HUES48 (cell line): ENCODE data around the gene IGSF10.
"Not testable (repeated sequence)": the region's sequence is repeated elsewhere in the genome, so short reads cannot be mapped to it uniquely, and the experiment has no call there.

Source experiments
- H3K27ac ChIP-seq: one replicate; pipeline ENCODE4 v1.7.0; 2013; ENCODE audit warnings: low read depth, low read length, inconsistent platforms
- H3K27me3 ChIP-seq: 2 replicates; pipeline ENCODE4 v1.6.1; 2013; ENCODE audit warnings: mild to moderate bottlenecking, low read length; ENCODE audit not compliant: control insufficient read depth, insufficient read depth
- H3K36me3 ChIP-seq: 2 replicates; pipeline ENCODE4 v1.6.1; 2013; ENCODE audit warnings: low read length; ENCODE audit not compliant: control insufficient read depth, insufficient read depth
- H3K4me1 ChIP-seq: 2 replicates; pipeline ENCODE4 v1.6.1; 2013; ENCODE audit warnings: mild to moderate bottlenecking, low read length; ENCODE audit not compliant: control insufficient read depth, insufficient read depth
- H3K4me3 ChIP-seq: 2 replicates; pipeline ENCODE4 v1.5.1; 2013; ENCODE audit warnings: mild to moderate bottlenecking, low read depth, low read length
- H3K9ac ChIP-seq: 2 replicates; pipeline ENCODE4 v1.6.1; 2013; ENCODE audit warnings: mild to moderate bottlenecking, low read depth, low read length, moderate library complexity
- H3K9me3 ChIP-seq: 2 replicates; pipeline ENCODE4 v1.6.1; 2013; ENCODE audit warnings: low read length; ENCODE audit not compliant: control insufficient read depth, insufficient read depth

Gene IGSF10, protein sequence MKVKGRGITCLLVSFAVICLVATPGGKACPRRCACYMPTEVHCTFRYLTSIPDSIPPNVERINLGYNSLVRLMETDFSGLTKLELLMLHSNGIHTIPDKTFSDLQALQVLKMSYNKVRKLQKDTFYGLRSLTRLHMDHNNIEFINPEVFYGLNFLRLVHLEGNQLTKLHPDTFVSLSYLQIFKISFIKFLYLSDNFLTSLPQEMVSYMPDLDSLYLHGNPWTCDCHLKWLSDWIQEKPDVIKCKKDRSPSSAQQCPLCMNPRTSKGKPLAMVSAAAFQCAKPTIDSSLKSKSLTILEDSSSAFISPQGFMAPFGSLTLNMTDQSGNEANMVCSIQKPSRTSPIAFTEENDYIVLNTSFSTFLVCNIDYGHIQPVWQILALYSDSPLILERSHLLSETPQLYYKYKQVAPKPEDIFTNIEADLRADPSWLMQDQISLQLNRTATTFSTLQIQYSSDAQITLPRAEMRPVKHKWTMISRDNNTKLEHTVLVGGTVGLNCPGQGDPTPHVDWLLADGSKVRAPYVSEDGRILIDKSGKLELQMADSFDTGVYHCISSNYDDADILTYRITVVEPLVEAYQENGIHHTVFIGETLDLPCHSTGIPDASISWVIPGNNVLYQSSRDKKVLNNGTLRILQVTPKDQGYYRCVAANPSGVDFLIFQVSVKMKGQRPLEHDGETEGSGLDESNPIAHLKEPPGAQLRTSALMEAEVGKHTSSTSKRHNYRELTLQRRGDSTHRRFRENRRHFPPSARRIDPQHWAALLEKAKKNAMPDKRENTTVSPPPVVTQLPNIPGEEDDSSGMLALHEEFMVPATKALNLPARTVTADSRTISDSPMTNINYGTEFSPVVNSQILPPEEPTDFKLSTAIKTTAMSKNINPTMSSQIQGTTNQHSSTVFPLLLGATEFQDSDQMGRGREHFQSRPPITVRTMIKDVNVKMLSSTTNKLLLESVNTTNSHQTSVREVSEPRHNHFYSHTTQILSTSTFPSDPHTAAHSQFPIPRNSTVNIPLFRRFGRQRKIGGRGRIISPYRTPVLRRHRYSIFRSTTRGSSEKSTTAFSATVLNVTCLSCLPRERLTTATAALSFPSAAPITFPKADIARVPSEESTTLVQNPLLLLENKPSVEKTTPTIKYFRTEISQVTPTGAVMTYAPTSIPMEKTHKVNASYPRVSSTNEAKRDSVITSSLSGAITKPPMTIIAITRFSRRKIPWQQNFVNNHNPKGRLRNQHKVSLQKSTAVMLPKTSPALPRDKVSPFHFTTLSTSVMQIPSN (N-terminal part only)

DNA sequence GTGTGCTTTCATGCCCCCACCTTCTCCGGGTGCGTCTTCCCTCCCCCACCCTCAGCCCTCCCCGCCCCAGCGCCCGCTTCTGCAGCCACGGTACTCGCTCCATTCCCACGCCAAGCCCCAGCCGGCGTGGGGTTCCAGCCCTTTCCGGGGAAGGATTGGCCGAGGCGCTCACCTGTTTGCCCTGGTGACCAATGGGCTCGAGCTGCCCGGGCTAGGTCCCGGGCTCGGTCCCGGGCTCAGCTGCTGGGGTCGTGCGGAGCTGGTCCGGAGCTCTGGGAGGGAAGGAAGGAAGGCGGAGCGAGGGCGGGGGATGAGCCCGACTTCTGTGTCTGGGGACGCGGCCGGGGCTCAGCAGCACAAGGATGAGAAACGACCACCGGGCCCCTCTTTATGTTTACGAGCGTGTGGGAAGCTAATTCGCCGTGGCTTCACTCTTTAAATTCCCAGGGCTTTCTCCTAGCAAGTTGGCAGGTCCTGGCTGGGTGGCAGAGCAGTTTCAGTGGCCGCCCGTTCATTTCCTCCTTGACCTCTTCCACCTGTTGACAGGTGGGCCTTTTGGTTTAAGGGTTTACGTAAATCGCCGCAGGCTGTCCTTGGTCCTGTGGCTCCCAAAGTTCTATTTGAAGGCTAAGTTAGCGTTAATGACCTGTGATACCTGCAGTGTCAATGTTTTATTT is at the start of gene IGSF10:
Gene IGSF10 (minus strand): TSS at position 288 of the 677 bp plus-strand sequence. CDS start 2,352 bp downstream, outside the sequence.
- no peak within 1 kb of the TSS for H3K27ac ChIP-seq
- H3K9ac ChIP-seq = no peak within 1 kb of the TSS
- H3K36me3 ChIP-seq = no peaks in the 10 kb centered on the region

DNA sequence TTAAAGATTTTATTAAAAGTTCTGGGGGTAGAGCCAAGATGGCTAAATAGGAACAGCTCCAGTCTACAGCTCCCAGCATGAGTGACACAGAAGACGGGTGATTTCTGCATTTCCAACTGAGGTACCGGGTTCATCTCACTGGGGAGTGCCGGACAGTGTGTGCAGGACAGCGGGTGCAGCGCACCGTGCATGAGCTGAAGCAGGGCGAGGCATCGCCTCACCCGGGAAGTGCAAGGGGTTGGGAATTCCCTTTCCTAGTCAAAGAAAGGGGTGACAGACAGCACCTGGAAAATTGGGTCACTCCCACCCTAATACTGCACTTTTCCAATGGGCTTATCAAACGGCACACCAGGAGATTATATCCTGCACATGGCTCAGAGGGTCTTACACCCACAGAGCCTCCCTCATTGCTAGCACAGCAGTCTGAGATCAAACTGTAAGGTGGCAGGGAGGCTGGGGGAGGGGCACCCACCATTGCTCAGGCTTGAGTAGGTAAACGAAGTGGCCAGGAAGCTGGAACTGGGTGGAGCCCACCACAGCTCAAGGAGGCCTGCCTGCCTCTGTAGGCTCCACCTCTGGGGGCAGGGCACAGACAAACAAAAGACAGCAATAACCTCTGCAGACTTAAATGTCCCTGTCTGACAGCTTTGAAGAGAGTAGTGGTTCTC is 48.7 kb upstream of the IGSF10 start:
- not testable (repeated sequence) for H3K4me1 ChIP-seq, H3K27ac ChIP-seq, H3K9ac ChIP-seq, H3K9me3 ChIP-seq, H3K27me3 ChIP-seq, H3K4me3 ChIP-seq, H3K36me3 ChIP-seq

More for the DNA sequence above, at the start of gene IGSF10:
- peaks cover 13% of the 10 kb centered on the region; the same call in 1 of the 2 replicates for H3K27me3 ChIP-seq
- peaks cover 9% of the 10 kb centered on the region for H3K4me1 ChIP-seq
- H3K9me3 ChIP-seq = no peaks in the 10 kb centered on the region
- peak within 1 kb of the TSS; percentile 70 for H3K4me3 ChIP-seq

DNA sequence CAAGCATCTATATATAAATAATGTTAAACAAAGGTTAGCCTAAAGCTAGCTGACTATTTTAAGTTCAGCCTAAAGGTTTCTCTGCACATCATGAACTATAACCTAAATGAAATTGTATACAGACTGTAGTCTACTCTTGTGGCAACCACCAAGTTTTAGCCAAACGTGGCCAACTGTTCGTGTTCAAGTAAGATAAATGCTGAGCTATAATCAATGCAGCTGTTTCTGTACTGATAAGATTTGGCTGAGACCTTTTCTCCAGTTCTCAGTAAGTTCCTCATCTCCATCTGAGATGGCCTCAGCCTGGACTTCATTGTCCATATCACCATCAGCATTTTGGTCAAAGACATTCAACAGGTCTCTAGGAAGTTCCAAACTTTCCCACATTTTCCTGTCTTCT is 43.7 kb upstream of the IGSF10 start:
- no peaks in the 10 kb centered on the region for H3K27me3 ChIP-seq
- H3K4me3 ChIP-seq = no peak overlapping the region
- no peaks in the 10 kb centered on the region for H3K36me3 ChIP-seq
- no peak overlapping the region for H3K27ac ChIP-seq
- no peak overlapping the region for H3K9ac ChIP-seq
- H3K9me3 ChIP-seq = 0 out of 2 replicates have a peak, but pooled peaks cover 5% of the 10 kb centered on the region
- H3K4me1 ChIP-seq = peaks cover 20% of the 10 kb centered on the region

DNA sequence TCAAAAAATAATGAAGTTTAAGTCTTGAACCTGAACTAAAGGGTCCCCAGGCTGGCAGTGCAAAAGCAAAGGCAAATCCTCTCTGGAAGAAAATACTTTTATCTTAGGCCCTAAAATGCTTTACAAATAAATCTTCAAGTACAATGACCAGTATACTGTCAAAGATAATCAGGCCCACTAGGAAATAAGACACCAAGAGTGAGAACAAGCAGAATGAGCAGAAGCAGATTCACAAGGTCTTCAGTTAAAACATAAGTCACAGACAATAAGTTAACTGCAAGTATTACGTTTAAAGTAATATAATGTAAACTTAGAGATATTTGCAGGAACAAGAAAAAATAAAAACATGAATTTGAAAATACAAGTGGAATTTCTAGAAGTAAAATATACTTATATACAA is 42.2 kb upstream of the IGSF10 start:
- Histone ChIP-seq H3K4me3 (no peak overlapping the region), H3K27ac (no peak overlapping the region), H3K36me3 (no peaks in the 10 kb centered on the region), H3K4me1 (peaks cover 24% of the 10 kb centered on the region), H3K27me3 (no peaks in the 10 kb centered on the region), H3K9me3 (no peaks in the 10 kb centered on the region), H3K9ac (no peak overlapping the region)

DNA sequence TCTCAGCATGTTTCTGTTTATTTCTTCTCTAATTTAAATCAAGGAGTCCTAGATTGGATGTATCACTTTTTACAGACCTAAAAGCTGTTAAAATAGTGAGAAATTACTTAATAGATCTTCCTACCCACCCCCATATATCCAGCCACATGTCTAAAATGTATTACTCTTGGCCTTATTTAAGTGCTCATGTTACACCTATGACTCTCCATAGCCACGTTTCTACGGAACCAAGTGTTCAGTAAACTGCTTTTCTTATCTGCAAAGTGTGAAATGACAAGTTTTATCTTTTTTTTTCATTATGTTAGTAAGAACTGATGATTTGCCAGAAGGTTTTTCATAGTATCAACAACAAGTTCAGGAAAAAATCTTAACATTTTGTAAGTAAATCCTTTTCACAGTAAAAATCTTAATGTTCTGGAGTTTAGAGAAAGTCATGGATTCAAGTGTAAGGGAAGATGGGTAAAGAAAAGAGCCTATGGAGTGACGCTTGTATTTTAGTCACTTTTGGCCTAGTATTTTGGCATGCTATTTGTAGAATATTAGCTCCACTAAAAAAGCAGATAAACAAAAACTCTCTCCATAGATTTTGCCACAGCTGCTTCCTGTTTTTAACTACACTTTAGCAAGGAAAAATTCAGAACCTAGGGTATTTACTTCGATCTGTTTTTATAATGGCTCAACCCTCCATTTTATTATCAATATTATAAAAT is 41.2 kb upstream of the IGSF10 start:
- H3K9ac ChIP-seq = no peak overlapping the region
- H3K4me1 ChIP-seq = peaks cover 24% of the 10 kb centered on the region
- H3K27me3 ChIP-seq = no peaks in the 10 kb centered on the region
- H3K36me3 ChIP-seq = no peaks in the 10 kb centered on the region
- no peak overlapping the region for H3K4me3 ChIP-seq
- H3K27ac ChIP-seq = no peak overlapping the region
- H3K9me3 ChIP-seq = no peaks in the 10 kb centered on the region

DNA sequence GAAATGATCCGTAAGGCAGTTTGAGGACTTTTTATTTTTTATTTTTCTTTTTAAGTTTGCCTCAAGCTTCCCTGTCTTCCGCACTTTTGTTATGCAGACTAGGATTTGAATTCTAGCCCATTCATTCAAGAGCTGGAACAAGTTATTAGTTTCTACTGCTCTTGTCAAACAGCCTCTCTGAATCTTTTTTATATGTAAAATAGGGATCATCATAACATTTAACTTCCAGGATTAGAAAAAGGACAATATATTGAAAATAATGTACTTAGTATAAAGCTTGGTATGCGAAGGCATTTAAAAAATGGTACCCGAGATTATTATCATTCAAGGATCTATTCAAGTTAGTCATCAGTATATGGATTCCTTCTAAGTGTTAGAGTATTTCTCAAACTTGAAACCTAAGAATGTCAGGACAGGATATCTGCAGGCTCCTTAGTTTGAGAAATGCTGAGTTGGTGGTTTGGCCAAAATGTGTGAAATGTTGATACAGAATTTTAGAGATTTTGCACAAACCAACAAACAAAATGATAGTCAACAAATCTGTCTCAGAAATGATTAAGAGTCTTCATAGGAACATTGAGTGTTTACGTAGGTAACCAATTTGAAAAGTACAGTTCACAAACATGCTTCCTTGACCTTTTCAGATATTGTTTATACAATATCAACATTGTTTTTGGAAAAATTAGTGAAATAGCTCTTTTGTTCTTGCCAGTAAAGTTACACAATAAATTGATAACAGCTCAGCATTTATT is 40.5 kb upstream of the IGSF10 start:
- no peak overlapping the region for H3K4me3 ChIP-seq
- H3K9me3 ChIP-seq = no peaks in the 10 kb centered on the region
- no peaks in the 10 kb centered on the region for H3K27me3 ChIP-seq
- no peaks in the 10 kb centered on the region for H3K36me3 ChIP-seq
- H3K9ac ChIP-seq = no peak overlapping the region
- H3K4me1 ChIP-seq = peaks cover 24% of the 10 kb centered on the region
- no peak overlapping the region for H3K27ac ChIP-seq

DNA sequence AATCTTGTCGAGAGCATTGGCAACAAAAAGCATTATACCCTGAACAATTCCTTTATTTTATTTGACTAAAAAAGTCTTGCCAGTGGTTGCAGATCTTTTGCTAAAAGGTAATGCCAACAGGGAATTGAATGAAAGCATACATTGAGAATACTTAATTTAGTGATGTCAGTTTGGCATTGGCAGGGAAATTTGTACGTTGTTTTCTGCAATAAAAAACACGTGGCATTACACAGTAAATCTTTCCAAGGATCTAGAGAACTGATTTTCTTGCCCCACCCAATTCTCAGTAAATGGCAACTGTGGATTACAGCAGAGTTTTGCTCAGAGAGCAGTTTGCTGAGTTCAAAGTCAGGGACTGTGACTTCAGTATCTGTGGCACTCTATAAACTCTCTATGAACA is 38.3 kb upstream of the IGSF10 start:
- H3K36me3 ChIP-seq = no peaks in the 10 kb centered on the region
- H3K27ac ChIP-seq = no peak overlapping the region
- H3K4me3 ChIP-seq = no peak overlapping the region
- H3K4me1 ChIP-seq = peaks cover 24% of the 10 kb centered on the region
- H3K27me3 ChIP-seq = no peaks in the 10 kb centered on the region
- H3K9ac ChIP-seq = no peak overlapping the region
- H3K9me3 ChIP-seq = no peaks in the 10 kb centered on the region

DNA sequence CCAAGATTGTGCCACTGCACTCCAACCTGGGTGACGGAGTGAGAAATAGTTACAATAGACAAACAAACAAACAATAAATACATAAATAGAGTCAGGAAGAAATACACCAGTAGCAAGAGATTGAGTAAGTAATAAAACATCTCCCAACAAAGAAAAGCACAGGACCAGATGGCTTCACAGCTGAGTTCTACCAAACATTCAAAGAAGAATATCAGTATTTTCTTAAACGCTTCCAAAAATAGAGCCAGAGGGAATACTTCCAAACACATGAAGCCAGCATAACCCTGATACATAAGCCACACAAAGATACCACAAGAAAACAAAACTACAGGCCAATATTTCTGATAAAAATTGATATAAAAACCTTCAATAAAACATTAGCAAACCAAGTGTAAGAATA is 30.7 kb upstream of the IGSF10 start:
- Histone ChIP-seq H3K4me1 (no peaks in the 10 kb centered on the region), H3K27me3 (no peaks in the 10 kb centered on the region), H3K27ac (no peak overlapping the region), H3K9me3 (no peaks in the 10 kb centered on the region), H3K4me3 (no peak overlapping the region), H3K36me3 (no peaks in the 10 kb centered on the region), H3K9ac (no peak overlapping the region)

DNA sequence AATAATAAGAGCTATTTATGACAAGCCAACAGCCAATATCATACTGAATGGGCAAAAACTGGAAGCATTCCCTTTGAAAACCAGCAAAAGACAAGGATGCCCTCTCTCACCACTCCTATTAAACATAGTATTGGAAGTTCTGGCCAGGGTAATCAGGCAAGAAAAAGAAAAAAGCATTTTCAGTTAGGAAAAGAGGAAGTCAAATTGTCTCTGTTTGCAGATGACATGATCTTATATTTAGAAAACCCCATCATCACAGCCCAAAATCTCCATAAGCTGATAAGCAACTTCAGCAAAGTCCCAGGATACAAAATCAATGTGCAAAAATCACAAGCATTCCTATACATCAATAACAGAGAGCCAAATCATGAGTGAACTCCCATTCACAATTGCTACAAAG is 27.0 kb upstream of the IGSF10 start:
- H3K27ac ChIP-seq, H3K9me3 ChIP-seq, H3K4me1 ChIP-seq, H3K36me3 ChIP-seq, H3K27me3 ChIP-seq, H3K9ac ChIP-seq, H3K4me3 ChIP-seq: not testable (repeated sequence)
